Smooth muscle cell (in vitro differentiated cells): Measurements from ENCODE around the gene SLC5A11. TPM values are rescaled to one million over a fixed set of nuclear protein-coding genes. Genes with fewer than 3 reads are reported as not detected.

ENCODE experiments used
- DNase-seq: peaks from one replicate; lab custom pipeline; 2025; ENCODE audit not compliant: unreplicated experiment; lab: John Stamatoyannopoulos, UW
- H2AFZ ChIP-seq: fragments of 200-600 bp; sonication (generic); 2 replicates; pipeline ENCODE4 v1.6.0; 2016; ENCODE audit warnings: antibody characterized with exemption, low read depth, mild to moderate bottlenecking
- H3F3A ChIP-seq: fragments of 200-600 bp; sonication (generic); 2 replicates; pipeline ENCODE4 v1.6.0; 2017; ENCODE audit warnings: antibody characterized with exemption, low read depth
- H3K27ac ChIP-seq: fragments of 200-600 bp; sonication (generic); 2 replicates; pipeline ENCODE4 v1.5.1; 2016; ENCODE audit warnings: low read depth, mild to moderate bottlenecking
- H3K27me3 ChIP-seq: fragments of 200-600 bp; sonication (generic); 2 replicates; pipeline ENCODE4 v1.6.1; 2016; ENCODE audit warnings: low read depth, mild to moderate bottlenecking
- H3K36me3 ChIP-seq: fragments of 200-600 bp; sonication (generic); 2 replicates; pipeline ENCODE4 v1.5.1; 2016; ENCODE audit warnings: low read depth
- H3K4me1 ChIP-seq: fragments of 200-600 bp; sonication (generic); 2 replicates; pipeline ENCODE4 v1.5.1; 2016; ENCODE audit warnings: low read depth
- H3K4me2 ChIP-seq: fragments of 200-600 bp; sonication (generic); 2 replicates; pipeline ENCODE4 v1.6.0; 2016; ENCODE audit warnings: mild to moderate bottlenecking
- H3K4me3 ChIP-seq: fragments of 200-600 bp; sonication (generic); 2 replicates; pipeline ENCODE4 v1.5.1; 2016; ENCODE audit warnings: mild to moderate bottlenecking
- H3K79me2 ChIP-seq: fragments of 200-600 bp; sonication (generic); 2 replicates; pipeline ENCODE4 v1.6.0; 2016; ENCODE audit warnings: low read depth, mild to moderate bottlenecking
- H3K9ac ChIP-seq: fragments of 200-600 bp; sonication (generic); 2 replicates; pipeline ENCODE4 v1.6.0; 2016; ENCODE audit warnings: low read depth
- H3K9me3 ChIP-seq: fragments of 200-600 bp; sonication (generic); replicated peaks from 2 replicates; pipeline ENCODE4 v1.5.1; 2016; ENCODE audit warnings: low read depth
- H4K20me1 ChIP-seq: fragments of 200-600 bp; sonication (generic); 2 replicates; pipeline ENCODE4 v1.6.0; 2016; ENCODE audit warnings: low read depth
- WGBS: methylation state at CpG from one replicate; pipeline ENCODE4 v1.1.7; 2016; ENCODE audit warnings: low lambda C conversion rate; 5-methylcytosine and 5-hydroxymethylcytosine counted together
- polyA plus RNA-seq: library from polyadenylated mRNA; unstranded; fragments of >200 nt; fragmentation: Nextera tagmentation; extraction: Ambion mirVana; gene quantifications from 2 replicates; pipeline ENCODE4 v1.2.1, GENCODE V29; 2016
- total RNA-seq: library from RNA; depleted of rRNA; stranded (reverse); fragments of >200 nt; gene quantifications from 2 replicates; pipeline ENCODE4 v1.2.3, GENCODE V29; 2014
- TF ChIP-seq, protein P1 (sequence below): fragments of 200-600 bp; sonication (generic); IDR thresholded peaks from 2 replicates; pipeline ENCODE4 v1.5.1; 2017; ENCODE audit warnings: borderline replicate concordance, mild to moderate bottlenecking, antibody characterized with exemption; ENCODE audit not compliant: insufficient read depth, poor library complexity, severe bottlenecking

SLC5A11 gene
- total and polyA plus RNA-seq, 2 experiments from 2014 or later: not detected

DNA sequence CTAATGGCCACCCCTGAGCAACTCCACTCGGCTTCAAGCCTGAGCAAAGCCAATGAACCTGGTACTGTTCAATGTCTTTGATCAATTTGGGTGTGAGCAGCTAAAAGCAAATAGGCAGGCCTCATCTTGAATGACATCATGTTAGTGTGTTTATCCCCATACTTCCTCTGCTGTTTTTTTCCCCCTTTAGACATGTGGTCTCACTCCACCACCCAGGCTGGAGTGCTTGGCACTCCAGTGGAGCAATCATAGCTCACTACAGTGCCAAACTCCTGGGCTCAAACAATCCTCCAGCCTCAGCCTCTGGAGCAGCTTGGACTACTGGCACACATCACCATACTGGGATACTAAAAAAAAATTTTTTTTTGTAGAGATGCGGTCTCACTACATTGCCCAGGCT lies 94.0 kb downstream of the SLC5A11 start:
- TF ChIP-seq, protein P1, sequence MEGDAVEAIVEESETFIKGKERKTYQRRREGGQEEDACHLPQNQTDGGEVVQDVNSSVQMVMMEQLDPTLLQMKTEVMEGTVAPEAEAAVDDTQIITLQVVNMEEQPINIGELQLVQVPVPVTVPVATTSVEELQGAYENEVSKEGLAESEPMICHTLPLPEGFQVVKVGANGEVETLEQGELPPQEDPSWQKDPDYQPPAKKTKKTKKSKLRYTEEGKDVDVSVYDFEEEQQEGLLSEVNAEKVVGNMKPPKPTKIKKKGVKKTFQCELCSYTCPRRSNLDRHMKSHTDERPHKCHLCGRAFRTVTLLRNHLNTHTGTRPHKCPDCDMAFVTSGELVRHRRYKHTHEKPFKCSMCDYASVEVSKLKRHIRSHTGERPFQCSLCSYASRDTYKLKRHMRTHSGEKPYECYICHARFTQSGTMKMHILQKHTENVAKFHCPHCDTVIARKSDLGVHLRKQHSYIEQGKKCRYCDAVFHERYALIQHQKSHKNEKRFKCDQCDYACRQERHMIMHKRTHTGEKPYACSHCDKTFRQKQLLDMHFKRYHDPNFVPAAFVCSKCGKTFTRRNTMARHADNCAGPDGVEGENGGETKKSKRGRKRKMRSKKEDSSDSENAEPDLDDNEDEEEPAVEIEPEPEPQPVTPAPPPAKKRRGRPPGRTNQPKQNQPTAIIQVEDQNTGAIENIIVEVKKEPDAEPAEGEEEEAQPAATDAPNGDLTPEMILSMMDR: no peak
- no peak for DNase-seq
- Histone ChIP-seq H2AFZ (no peak overlapping the region), H3F3A (no peaks in the 10 kb centered on the region), H3K27ac (no peak overlapping the region), H4K20me1 (no peaks in the 10 kb centered on the region), H3K4me2 (no peak overlapping the region), H3K4me1 (no peaks in the 10 kb centered on the region), H3K36me3 (peaks cover 21% of the 10 kb centered on the region), H3K79me2 (no peaks in the 10 kb centered on the region), H3K9ac (no peak overlapping the region), H3K9me3 (no peaks in the 10 kb centered on the region), H3K4me3 (no peak overlapping the region), H3K27me3 (no peaks in the 10 kb centered on the region)
- 98% methylated on average over 2 of the region's 2 CpGs for WGBS

DNA sequence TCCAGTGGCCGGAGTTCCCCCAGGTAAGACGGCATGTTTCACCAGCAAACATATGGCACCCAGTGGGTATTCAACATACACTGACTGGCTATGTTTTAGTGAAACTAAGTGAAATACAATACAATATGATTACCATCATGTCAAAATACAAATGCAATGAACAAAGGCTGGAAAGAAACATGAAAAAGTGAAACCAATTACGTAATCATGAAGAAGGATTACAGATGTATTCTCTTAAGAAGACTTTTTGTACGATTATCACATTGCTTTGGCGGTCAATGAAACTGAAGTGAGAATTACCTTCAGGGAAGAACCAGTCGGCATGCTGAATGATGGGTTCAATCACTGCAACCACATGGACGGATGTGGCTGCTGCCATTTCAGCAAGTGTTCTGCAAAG lies 97.7 kb downstream of the SLC5A11 start:
- H3K9ac ChIP-seq: no peak overlapping the region
- no peaks in the 10 kb centered on the region for H3K27me3 ChIP-seq
- H3K9me3 ChIP-seq: no peaks in the 10 kb centered on the region
- H2AFZ ChIP-seq: no peak overlapping the region
- 95% methylated on average over 7 of the region's 7 CpGs for WGBS
- H3K36me3 ChIP-seq: peaks cover 11% of the 10 kb centered on the region
- TF ChIP-seq, protein P1: no peak
- H3K4me1 ChIP-seq: no peaks in the 10 kb centered on the region
- H3K27ac ChIP-seq: no peak overlapping the region
- no peak overlapping the region for H3K4me2 ChIP-seq
- no peak for DNase-seq
- no peaks in the 10 kb centered on the region for H3K79me2 ChIP-seq
- no peak overlapping the region for H3K4me3 ChIP-seq
- H4K20me1 ChIP-seq: no peaks in the 10 kb centered on the region
- H3F3A ChIP-seq: no peaks in the 10 kb centered on the region

DNA sequence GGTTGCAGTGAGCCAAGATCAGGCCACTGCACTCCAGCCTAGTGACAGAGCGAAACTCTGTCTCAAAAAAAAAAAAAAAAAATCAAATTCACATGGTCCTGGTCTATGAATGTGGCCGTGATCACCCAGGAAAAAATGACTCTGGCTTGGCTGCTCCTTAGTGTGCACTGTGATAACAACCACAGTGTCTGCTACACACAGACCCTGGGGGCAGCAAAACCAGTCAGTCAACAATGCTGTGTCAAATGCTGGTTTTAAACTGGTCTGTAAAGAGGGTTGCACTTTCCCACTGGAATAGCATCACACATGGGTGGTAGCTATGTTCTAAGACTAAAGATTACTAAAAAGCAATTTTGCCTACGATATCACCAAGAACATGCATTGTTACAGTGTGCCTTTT lies 98.4 kb downstream of the SLC5A11 start:
- Histone ChIP-seq H3K4me2 (no peak overlapping the region), H2AFZ (no peak overlapping the region), H3F3A (no peaks in the 10 kb centered on the region), H3K27me3 (no peaks in the 10 kb centered on the region), H3K4me3 (no peak overlapping the region), H3K9me3 (no peaks in the 10 kb centered on the region), H3K4me1 (no peaks in the 10 kb centered on the region), H3K36me3 (peaks cover 11% of the 10 kb centered on the region), H3K27ac (no peak overlapping the region), H3K9ac (no peak overlapping the region), H3K79me2 (no peaks in the 10 kb centered on the region), H4K20me1 (no peaks in the 10 kb centered on the region)
- DNase-seq: no peak
- TF ChIP-seq, protein P1: no peak
- WGBS: 74% methylated on average over 3 of the region's 3 CpGs

DNA sequence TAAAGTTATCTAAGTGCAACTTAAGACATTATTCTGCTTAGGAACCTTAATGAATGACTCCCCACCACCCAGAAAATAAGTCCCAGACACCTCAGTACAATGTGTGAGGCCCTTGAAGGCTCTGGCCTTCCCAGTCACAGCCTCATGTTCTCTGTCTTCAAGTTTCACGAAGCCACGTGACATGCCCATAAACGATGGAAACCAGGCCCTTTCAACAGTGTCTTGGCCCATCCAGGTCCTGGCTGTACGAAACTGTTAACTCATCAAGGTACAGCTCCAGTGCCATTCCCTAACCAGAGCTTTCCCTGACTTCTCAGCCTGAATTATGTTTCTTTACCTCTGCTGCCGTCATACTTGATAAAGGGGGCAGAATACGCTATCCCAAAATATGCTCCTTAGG lies 100.4 kb downstream of the SLC5A11 start:
- Histone ChIP-seq H3K9me3 (no peaks in the 10 kb centered on the region), H3K4me1 (no peaks in the 10 kb centered on the region), H2AFZ (no peak overlapping the region), H3K4me2 (no peak overlapping the region), H3K9ac (no peak overlapping the region), H3F3A (no peaks in the 10 kb centered on the region), H3K36me3 (no peaks in the 10 kb centered on the region), H4K20me1 (no peaks in the 10 kb centered on the region), H3K4me3 (no peak overlapping the region), H3K27me3 (no peaks in the 10 kb centered on the region), H3K27ac (no peak overlapping the region), H3K79me2 (no peaks in the 10 kb centered on the region)
- TF ChIP-seq, protein P1: no peak
- no peak for DNase-seq
- 80% methylated on average over 6 of the region's 6 CpGs for WGBS
